ENCODE results near the gene WDR49.

The WDR49 gene

GRCh38 chr3:167501941-167502340 lies 151.8 kb downstream of the WDR49 start:
- H3K4me3 ChIP-seq (ENCODE audit: low read depth, low read length) = no peak overlapping the region
- no peak for TF ChIP-seq CTCF (IDR thresholded peaks at IDR 0.05; ENCODE audit: low read depth, low read length)

- no peak for TF ChIP-seq CTCF (IDR thresholded peaks at IDR 0.05; ENCODE audit: low read depth, low read length)
- no peak overlapping the region for H3K4me3 ChIP-seq (ENCODE audit: low read depth, low read length)
These were observed 155.8 kb downstream of the WDR49 start for GRCh38 chr3:167497903-167498302.

- TF ChIP-seq CTCF (IDR thresholded peaks at IDR 0.05; ENCODE audit: low read depth, low read length) = no peak
These were observed 160.5 kb downstream of the WDR49 start for GRCh38 chr3:167493244-167493643.

DNA sequence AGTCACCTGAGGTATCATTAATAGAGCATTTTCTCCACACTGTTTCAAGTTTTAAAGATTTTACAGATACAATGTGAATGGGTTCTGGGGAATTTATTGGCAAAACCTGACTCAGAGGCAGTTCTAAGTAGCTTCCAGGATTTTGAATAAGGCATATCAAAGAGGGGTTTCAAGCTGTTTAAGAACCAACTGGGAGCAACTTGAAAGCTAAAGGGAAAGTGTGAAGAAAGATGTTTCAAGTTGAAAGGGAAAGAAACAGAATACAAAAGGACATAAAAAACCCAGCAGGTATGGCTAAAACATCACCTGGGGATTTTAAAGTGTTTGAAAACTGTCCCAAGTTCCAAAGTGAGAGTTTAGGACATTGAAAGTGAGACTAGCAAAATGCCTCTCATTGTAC lies 162.1 kb downstream of the WDR49 start:
- TF ChIP-seq CTCF (IDR thresholded peaks at IDR 0.05; ENCODE audit: low read depth, low read length) = no peak
- H3K4me3 ChIP-seq (ENCODE audit: low read depth, low read length) = no peak overlapping the region

More at GRCh38 chr3:167493244-167493643, 160.5 kb downstream of the WDR49 start:
- H3K4me3 ChIP-seq (ENCODE audit: low read depth, low read length) = no peak overlapping the region

GRCh38 chr3:167489571-167489970 lies 164.2 kb downstream of the WDR49 start:
- no peak overlapping the region for H3K4me3 ChIP-seq (ENCODE audit: low read depth, low read length)
- no peak for TF ChIP-seq CTCF (IDR thresholded peaks at IDR 0.05; ENCODE audit: low read depth, low read length)

DNA sequence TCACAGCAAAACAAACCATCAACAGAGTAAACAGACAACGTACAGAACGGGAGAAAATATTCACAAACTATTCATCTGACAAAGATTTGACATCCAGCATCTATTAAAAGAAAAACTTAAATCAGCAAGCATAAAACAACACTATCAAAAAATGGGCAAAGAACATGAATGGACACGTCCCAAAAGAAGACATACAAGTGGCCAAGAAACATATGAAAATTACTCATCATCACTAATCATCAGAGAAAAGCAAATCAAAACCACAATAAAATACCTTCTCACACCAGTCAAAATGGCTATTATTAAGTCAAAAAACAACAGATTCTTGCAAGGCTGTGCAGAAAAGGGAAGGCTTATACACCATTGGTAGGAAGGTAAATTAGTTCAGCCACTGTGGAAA lies 166.2 kb downstream of the WDR49 start:
- no peak overlapping the region for H3K4me3 ChIP-seq (ENCODE audit: low read depth, low read length)
- no peak for TF ChIP-seq CTCF (IDR thresholded peaks at IDR 0.05; ENCODE audit: low read depth, low read length)

DNA sequence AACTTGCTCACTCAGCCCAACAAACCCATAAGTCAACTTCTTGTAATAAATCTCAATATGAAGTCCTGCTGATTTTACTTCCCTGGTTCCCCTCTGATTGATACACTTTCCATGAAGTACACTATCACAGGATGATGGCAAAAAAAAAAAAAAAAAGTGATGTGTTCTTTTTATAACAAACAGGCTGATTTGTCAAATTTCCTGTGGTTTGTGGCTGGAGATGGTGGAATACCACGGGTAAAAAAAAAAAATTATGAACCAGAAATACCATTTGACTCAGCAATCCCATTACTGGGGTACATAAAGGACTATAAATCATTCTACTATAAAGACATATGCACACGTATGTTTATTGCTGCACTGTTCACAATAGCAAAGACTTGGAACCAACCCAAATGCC lies 169.2 kb downstream of the WDR49 start:
- TF ChIP-seq CTCF (IDR thresholded peaks at IDR 0.05; ENCODE audit: low read depth, low read length) = no peak
- no peak overlapping the region for H3K4me3 ChIP-seq (ENCODE audit: low read depth, low read length)

Data from WI38 (cell line).